Mesenchymal stem cell (in vitro differentiated cells and primary cell): ENCODE measurements around the gene DBF4B.

Source experiments
- DNase-seq: peaks from one replicate; pipeline ENCODE4 v3.0.0-alpha.2; 2013
- H2AFZ ChIP-seq: one replicate; pipeline ENCODE4 v1.6.1; 2013; ENCODE audit warnings: low read depth, mild to moderate bottlenecking, control low read depth, inconsistent platforms, low read length, moderate library complexity
- H2AK5ac ChIP-seq: 2 replicates; pipeline ENCODE4 v1.6.1; 2013; ENCODE audit warnings: low read length, moderate library complexity, mild to moderate bottlenecking, inconsistent platforms; ENCODE audit not compliant: severe bottlenecking
- H2BK120ac ChIP-seq: one replicate; pipeline ENCODE4 v1.6.1; 2013; ENCODE audit warnings: low read depth, mild to moderate bottlenecking, inconsistent platforms, low read length, moderate library complexity
- H2BK12ac ChIP-seq, 2 experiments: one replicate each; pipeline ENCODE4 v1.6.1; 2013; ENCODE audit warnings: inconsistent platforms in 2 of 2, low read length in 2 of 2, mild to moderate bottlenecking in 2 of 2, moderate library complexity in 2 of 2, control low read depth in 1 of 2
- H2BK15ac ChIP-seq: one replicate; pipeline ENCODE4 v1.6.1; 2013; ENCODE audit warnings: mild to moderate bottlenecking, low read depth, inconsistent platforms; ENCODE audit not compliant: poor library complexity, severe bottlenecking
- H2BK5ac ChIP-seq: 2 replicates; pipeline ENCODE4 v1.6.1; 2013; ENCODE audit warnings: low read depth, mild to moderate bottlenecking, low read length, control low read depth, inconsistent platforms; ENCODE audit not compliant: poor library complexity, severe bottlenecking
- H3K14ac ChIP-seq, 2 experiments: one replicate each; pipeline ENCODE4 v1.6.1; 2013; ENCODE audit warnings: inconsistent platforms in 2 of 2, low read length in 2 of 2, control low read depth in 1 of 2, mild to moderate bottlenecking in 1 of 2, moderate library complexity in 1 of 2
- H3K18ac ChIP-seq, 2 experiments: one replicate each; pipeline ENCODE4 v1.6.1; 2013; ENCODE audit warnings: inconsistent platforms in 2 of 2, low read length in 2 of 2, control low read depth in 1 of 2, low read depth in 1 of 2, mild to moderate bottlenecking in 1 of 2
- H3K23ac ChIP-seq, 2 experiments: one replicate each; pipeline ENCODE4 v1.6.1; 2013; ENCODE audit warnings: inconsistent platforms in 2 of 2, low read length in 2 of 2, mild to moderate bottlenecking in 2 of 2, moderate library complexity in 2 of 2, control low read depth in 1 of 2
- H3K27ac ChIP-seq: 2 replicates; pipeline ENCODE4 v1.5.1; 2013; ENCODE audit warnings: mild to moderate bottlenecking, moderate library complexity, low read length, control low read depth, inconsistent platforms; ENCODE audit not compliant: poor library complexity, severe bottlenecking
- H3K27me3 ChIP-seq, 2 experiments: 2 replicates each; pipeline versions ENCODE4 v1.6.1 to v1.7.0; 2013; ENCODE audit warnings: low read length in 2 of 2, mild to moderate bottlenecking in 2 of 2, moderate library complexity in 2 of 2, control low read depth in 1 of 2, inconsistent platforms in 1 of 2; ENCODE audit not compliant: control insufficient read depth in 1 of 2, insufficient read depth in 1 of 2
- H3K36me3 ChIP-seq, 2 experiments: 2 replicates each; pipeline versions ENCODE4 v1.6.1 to v1.7.0; 2013; ENCODE audit warnings: low read length in 2 of 2, control low read depth in 1 of 2, inconsistent platforms in 1 of 2, low read depth in 1 of 2, mild to moderate bottlenecking in 1 of 2; ENCODE audit not compliant: insufficient read depth in 2 of 2, control insufficient read depth in 1 of 2
- H3K4ac ChIP-seq, 2 experiments: one replicate each; pipeline ENCODE4 v1.6.1; 2013; ENCODE audit warnings: inconsistent platforms in 2 of 2, low read length in 2 of 2, mild to moderate bottlenecking in 2 of 2, moderate library complexity in 2 of 2, control low read depth in 1 of 2, low read depth in 1 of 2
- H3K4me1 ChIP-seq: 2 replicates; pipeline ENCODE4 v1.6.1; 2013; ENCODE audit warnings: low read depth, low read length, control low read depth; ENCODE audit not compliant: control insufficient read depth, insufficient read depth
- H3K4me2 ChIP-seq: 2 replicates; pipeline ENCODE4 v1.6.1; 2013; ENCODE audit warnings: low read length, mild to moderate bottlenecking, inconsistent platforms; ENCODE audit not compliant: poor library complexity, severe bottlenecking
- H3K4me3 ChIP-seq, 2 experiments: 2 replicates each; pipeline versions ENCODE4 v1.5.1 to v1.7.0; 2013; ENCODE audit warnings: low read length in 2 of 2, mild to moderate bottlenecking in 2 of 2, control low read depth in 1 of 2, low read depth in 1 of 2; ENCODE audit not compliant: insufficient read depth in 1 of 2
- H3K79me1 ChIP-seq: replicated peaks from 2 replicates; pipeline ENCODE4 v1.6.1; 2013; ENCODE audit warnings: mild to moderate bottlenecking, control low read depth, low read length, inconsistent platforms; ENCODE audit not compliant: poor library complexity, severe bottlenecking
- H3K9ac ChIP-seq: 2 replicates; pipeline ENCODE4 v1.7.0; 2013; ENCODE audit warnings: mild to moderate bottlenecking, low read length, moderate library complexity
- H3K9me3 ChIP-seq: 2 replicates; pipeline ENCODE4 v1.7.0; 2013; ENCODE audit warnings: mild to moderate bottlenecking, low read length; ENCODE audit not compliant: control insufficient read depth
- H4K8ac ChIP-seq: one replicate; pipeline ENCODE4 v1.6.1; 2013; ENCODE audit warnings: inconsistent platforms, mild to moderate bottlenecking, low read length, moderate library complexity
- H4K91ac ChIP-seq: one replicate; pipeline ENCODE4 v1.6.1; 2013; ENCODE audit warnings: mild to moderate bottlenecking, low read length, inconsistent platforms
- WGBS: methylation state at CpG from one replicate; pipeline ENCODE4 v1.1.7; 2013; ENCODE audit warnings: mixed read lengths; 5-methylcytosine and 5-hydroxymethylcytosine counted together

DBF4B gene

DNA sequence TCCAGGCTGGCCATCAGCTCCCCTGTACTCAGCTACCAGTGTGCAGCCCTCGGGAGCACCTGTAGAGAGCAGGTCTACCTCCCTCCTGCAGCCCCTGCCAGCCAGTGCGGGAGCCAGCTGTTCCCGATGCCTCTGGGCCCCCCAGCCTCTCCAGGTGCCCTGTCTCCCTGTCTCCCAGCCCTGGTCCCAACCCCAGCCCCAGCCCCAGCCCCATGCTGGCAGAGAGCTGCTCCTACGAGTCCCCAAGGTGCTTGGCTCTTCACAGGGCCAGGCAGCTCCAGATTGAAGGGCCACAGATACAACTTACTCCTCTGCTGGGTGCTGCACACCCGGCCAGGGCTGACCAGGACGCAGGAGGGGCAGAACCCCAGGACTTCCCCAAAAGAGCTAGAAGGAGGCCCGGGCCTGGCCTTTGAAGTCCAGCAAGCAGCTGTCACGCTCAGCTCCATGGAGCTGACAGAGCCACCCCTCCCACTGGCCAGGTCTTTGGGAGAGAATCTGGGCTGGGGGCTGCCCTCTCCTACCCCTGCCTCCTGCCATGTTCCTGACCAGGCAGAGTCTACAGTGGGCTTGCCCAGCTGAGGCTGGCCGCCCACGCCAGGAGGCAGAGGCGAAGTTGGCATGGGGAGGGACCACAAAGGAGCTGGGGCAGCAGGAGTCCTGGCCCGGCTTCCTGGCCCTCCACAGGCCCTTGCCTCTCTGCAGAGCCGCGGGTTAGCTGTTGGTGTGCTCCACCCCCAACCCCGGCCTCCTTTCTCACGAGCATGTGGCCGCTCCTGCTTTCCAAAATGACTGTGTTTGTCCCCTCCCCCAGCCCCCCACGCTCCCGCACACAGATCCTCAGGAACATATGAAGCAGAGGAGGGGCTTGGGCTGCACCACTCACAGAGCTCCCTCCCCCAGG, 40.9 kb downstream of the DBF4B start:
- no peak overlapping the region for H3K9ac ChIP-seq
- 81% methylated on average over 19 of the region's 19 CpGs for WGBS
- no peak overlapping the region for H4K8ac ChIP-seq
- H2BK5ac ChIP-seq, result no peak overlapping the region
- H3K23ac ChIP-seq, result no peak overlapping the region
- no peak overlapping the region for H4K91ac ChIP-seq
- no peak overlapping the region for H3K14ac ChIP-seq
- no peak overlapping the region for H3K4ac ChIP-seq
- H3K4me1 ChIP-seq, result peaks cover 10% of the 10 kb centered on the region
- no peak overlapping the region for H3K27ac ChIP-seq
- H3K4me3 ChIP-seq, result no peak overlapping the region
- peaks cover 6 to 36% of the 10 kb centered on the region in 2 experiments for H3K36me3 ChIP-seq
- no peak overlapping the region for H3K4me2 ChIP-seq
- no peaks in the 10 kb centered on the region for H3K79me1 ChIP-seq
- no peaks in the 10 kb centered on the region for H3K27me3 ChIP-seq
- no peak for DNase-seq
- no peak overlapping the region for H2AFZ ChIP-seq
- no peaks in the 10 kb centered on the region for H3K9me3 ChIP-seq
- H2AK5ac ChIP-seq, result no peak overlapping the region
- no peak overlapping the region for H2BK12ac ChIP-seq
- H2BK120ac ChIP-seq, result no peak overlapping the region
- H2BK15ac ChIP-seq, result no peak overlapping the region
- H3K18ac ChIP-seq, result no peak overlapping the region

- H2AFZ ChIP-seq, result no peak overlapping the region
- H2BK15ac ChIP-seq, result no peak overlapping the region
- H3K4me3 ChIP-seq, result no peak overlapping the region
- no peak overlapping the region for H3K9ac ChIP-seq
- H2BK12ac ChIP-seq, result no peak overlapping the region
- H3K4me2 ChIP-seq, result no peak overlapping the region
- no peak overlapping the region for H2BK120ac ChIP-seq
- DNase-seq, result no peak
- peaks cover 6 to 36% of the 10 kb centered on the region in 2 experiments for H3K36me3 ChIP-seq
- H3K9me3 ChIP-seq, result no peaks in the 10 kb centered on the region
- no peak overlapping the region for H3K14ac ChIP-seq
- H4K91ac ChIP-seq, result no peak overlapping the region
- H3K18ac ChIP-seq, result no peak overlapping the region
- H4K8ac ChIP-seq, result no peak overlapping the region
- no peak overlapping the region for H2BK5ac ChIP-seq
- H3K23ac ChIP-seq, result no peak overlapping the region
- no peaks in the 10 kb centered on the region for H3K79me1 ChIP-seq
- H3K27ac ChIP-seq, result no peak overlapping the region
- H3K27me3 ChIP-seq, result no peaks in the 10 kb centered on the region
- no peak overlapping the region for H3K4ac ChIP-seq
- 81% methylated on average over 9 of the region's 9 CpGs for whole genome bisulfite sequencing
- H2AK5ac ChIP-seq, result no peak overlapping the region
- H3K4me1 ChIP-seq, result peaks cover 10% of the 10 kb centered on the region
Observed at GRCh38 chr17:44749980-44750318, 41.5 kb downstream of the DBF4B start.

- no peak overlapping the region for H2BK5ac ChIP-seq
- no peak for DNase-seq
- H3K14ac ChIP-seq, result no peak overlapping the region
- H3K18ac ChIP-seq, result no peak overlapping the region
- no peak overlapping the region for H2BK120ac ChIP-seq
- no peak overlapping the region for H2BK12ac ChIP-seq
- H3K36me3 ChIP-seq, result peaks cover 6 to 36% of the 10 kb centered on the region in 2 experiments
- H3K23ac ChIP-seq, result no peak overlapping the region
- H2AFZ ChIP-seq, result no peak overlapping the region
- H3K4ac ChIP-seq, result no peak overlapping the region
- H3K4me1 ChIP-seq, result peaks cover 10% of the 10 kb centered on the region
- no peak overlapping the region for H4K8ac ChIP-seq
- no peaks in the 10 kb centered on the region for H3K79me1 ChIP-seq
- no peak overlapping the region for H3K4me2 ChIP-seq
- no peak overlapping the region for H2BK15ac ChIP-seq
- 95% methylated on average over 7 of the region's 7 CpGs for whole genome bisulfite sequencing
- H3K9me3 ChIP-seq, result no peaks in the 10 kb centered on the region
- no peak overlapping the region for H4K91ac ChIP-seq
- no peaks in the 10 kb centered on the region for H3K27me3 ChIP-seq
- H3K9ac ChIP-seq, result no peak overlapping the region
- H2AK5ac ChIP-seq, result no peak overlapping the region
- H3K27ac ChIP-seq, result no peak overlapping the region
- no peak overlapping the region for H3K4me3 ChIP-seq
Observed at GRCh38 chr17:44751331-44751730, 42.9 kb downstream of the DBF4B start.

GRCh38 chr17:44751806-44752205, 43.3 kb downstream of the DBF4B start:
- 99% methylated on average over 10 of the region's 10 CpGs for WGBS
- Histone ChIP-seq H3K14ac (no peak overlapping the region), H2BK5ac (no peak overlapping the region), H2BK120ac (no peak overlapping the region), H3K4me2 (no peak overlapping the region), H3K4me3 (no peak overlapping the region), H2AK5ac (no peak overlapping the region), H3K4me1 (peaks cover 10% of the 10 kb centered on the region), H3K18ac (no peak overlapping the region), H3K27ac (no peak overlapping the region), H4K8ac (no peak overlapping the region), H3K9me3 (no peaks in the 10 kb centered on the region), H4K91ac (no peak overlapping the region), H3K23ac (no peak overlapping the region), H2BK15ac (no peak overlapping the region), H3K36me3 (peaks cover 6 to 36% of the 10 kb centered on the region in 2 experiments), H3K9ac (no peak overlapping the region), H2BK12ac (no peak overlapping the region), H2AFZ (no peak overlapping the region), H3K4ac (no peak overlapping the region), H3K79me1 (no peaks in the 10 kb centered on the region), H3K27me3 (no peaks in the 10 kb centered on the region)
- no peak for DNase-seq
